H1 (cell line): ENCODE measurements around the gene MGRN1. TPM values are rescaled to one million over a fixed set of nuclear protein-coding genes. Genes with fewer than 3 reads are reported as not detected.

Source experiments
- GABPA ChIP-seq: IDR thresholded peaks from 2 replicates; pipeline ENCODE4 v1.6.1; 2011; ENCODE audit warnings: mild to moderate bottlenecking, low read length, moderate library complexity, borderline replicate concordance; ENCODE audit not compliant: insufficient read depth
- HDAC6 ChIP-seq: IDR thresholded peaks from one replicate; pipeline ENCODE4 v1.7.1; 2012; ENCODE audit warnings: low read depth, mild to moderate bottlenecking, inconsistent platforms, low read length, moderate library complexity
- MAFK ChIP-seq: IDR thresholded peaks from 2 replicates; pipeline ENCODE4 v1.6.1; 2012; ENCODE audit warnings: low read depth, mild to moderate bottlenecking, improper control_type of control experiment, low read length
- RNF2 ChIP-seq: fragments of 200-900, 300-1000 bp; sonication (generic); IDR thresholded peaks from 2 replicates; pipeline ENCODE4 v1.7.1; 2016; ENCODE audit warnings: borderline replicate concordance, low read depth, mild to moderate bottlenecking, antibody characterized with exemption, low read length; ENCODE audit not compliant: poor library complexity, severe bottlenecking; ENCODE audit errors: missing control alignments
- SP1 ChIP-seq: IDR thresholded peaks from 2 replicates; pipeline ENCODE4 v1.6.1; 2011; ENCODE audit warnings: low read depth, low read length
- SUZ12 ChIP-seq: fragments of 200-600 bp; sonication (generic); IDR thresholded peaks from 2 replicates; pipeline ENCODE4 v1.6.1; 2012; ENCODE audit warnings: mild to moderate bottlenecking, inconsistent platforms, low read length, moderate library complexity, mixed read lengths
- TAF7 ChIP-seq: optimal IDR thresholded peaks from 2 replicates; pipeline ENCODE3; 2011; ENCODE audit warnings: low read depth, mild to moderate bottlenecking, inconsistent platforms, low read length, moderate library complexity, borderline replicate concordance
- polyA plus RNA-seq, 7 experiments: library from polyadenylated mRNA; depleted of rRNA in 3 of 7; stranded (reverse) in 5 of 7; unstranded in 2 of 7; fragments of >200 nt in 5 of 7; fragments of 200-250 nt in 2 of 7; gene quantifications; 1 replicate in 5 of 7; 2 replicates in 1 of 7; 4 replicates in 1 of 7; pipeline versions ENCODE4 v1.2.1 to v1.2.3, GENCODE V29; 2011 to 2013; ENCODE audit warnings: missing spikeins in 2 of 7, mixed read lengths in 2 of 7
- total RNA-seq: library from RNA; stranded (reverse); fragmentation: NEBNext Ultra II Directional; extraction: Animal tissue kit (Norgen Biotek cat#: 25700); gene quantifications from 2 replicates; pipeline ENCODE4 v1.2.1, GENCODE V29; 2021

MGRN1 gene
- total and polyA plus RNA-seq, 2 of the 8 experiments (the other 6 are each of a cell fraction or from before 2014, with no cell fraction given), result 15.0 to 82.3 TPM

DNA sequence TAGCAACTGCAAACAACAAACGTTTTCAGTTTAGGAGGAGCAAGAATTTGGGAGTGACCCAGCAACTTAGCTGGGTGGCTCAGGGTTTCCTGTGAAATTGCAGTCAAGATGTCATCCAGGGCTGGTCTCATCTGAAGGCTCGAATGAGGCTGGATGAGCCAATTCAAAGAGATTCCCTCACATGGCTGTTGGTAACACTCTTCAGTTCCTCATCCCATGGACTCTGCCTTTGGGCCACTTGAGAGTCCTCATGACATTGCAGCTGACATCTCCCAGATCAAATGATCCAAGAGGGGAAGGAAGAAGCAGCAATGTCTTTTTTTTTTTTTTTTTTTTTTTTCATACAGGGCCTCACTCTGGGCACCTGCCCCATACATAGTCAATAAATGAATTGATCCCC lies 36.2 kb upstream of the MGRN1 start (continued):
- TF ChIP-seq SUZ12, result no peak
- TF ChIP-seq HDAC6, result no peak
- TF ChIP-seq TAF7, result no peak
- TF ChIP-seq MAFK, result no peak
- TF ChIP-seq GABPA, result no peak
- TF ChIP-seq RNF2, result no peak
- TF ChIP-seq SP1, result no peak
